Activated gamma-delta T cell (primary cell): ENCODE results near the gene VASP.

ENCODE experiments used
- DNase-seq: peaks from one replicate; lab custom pipeline; 2025; lab: John Stamatoyannopoulos, UW
- total RNA-seq, 2 donors: gene quantifications; one replicate each; lab custom pipeline; 2026; lab: John Stamatoyannopoulos, UW

Gene VASP
- total RNA-seq: 106 to 112 reads per million in 2 donors

DNA sequence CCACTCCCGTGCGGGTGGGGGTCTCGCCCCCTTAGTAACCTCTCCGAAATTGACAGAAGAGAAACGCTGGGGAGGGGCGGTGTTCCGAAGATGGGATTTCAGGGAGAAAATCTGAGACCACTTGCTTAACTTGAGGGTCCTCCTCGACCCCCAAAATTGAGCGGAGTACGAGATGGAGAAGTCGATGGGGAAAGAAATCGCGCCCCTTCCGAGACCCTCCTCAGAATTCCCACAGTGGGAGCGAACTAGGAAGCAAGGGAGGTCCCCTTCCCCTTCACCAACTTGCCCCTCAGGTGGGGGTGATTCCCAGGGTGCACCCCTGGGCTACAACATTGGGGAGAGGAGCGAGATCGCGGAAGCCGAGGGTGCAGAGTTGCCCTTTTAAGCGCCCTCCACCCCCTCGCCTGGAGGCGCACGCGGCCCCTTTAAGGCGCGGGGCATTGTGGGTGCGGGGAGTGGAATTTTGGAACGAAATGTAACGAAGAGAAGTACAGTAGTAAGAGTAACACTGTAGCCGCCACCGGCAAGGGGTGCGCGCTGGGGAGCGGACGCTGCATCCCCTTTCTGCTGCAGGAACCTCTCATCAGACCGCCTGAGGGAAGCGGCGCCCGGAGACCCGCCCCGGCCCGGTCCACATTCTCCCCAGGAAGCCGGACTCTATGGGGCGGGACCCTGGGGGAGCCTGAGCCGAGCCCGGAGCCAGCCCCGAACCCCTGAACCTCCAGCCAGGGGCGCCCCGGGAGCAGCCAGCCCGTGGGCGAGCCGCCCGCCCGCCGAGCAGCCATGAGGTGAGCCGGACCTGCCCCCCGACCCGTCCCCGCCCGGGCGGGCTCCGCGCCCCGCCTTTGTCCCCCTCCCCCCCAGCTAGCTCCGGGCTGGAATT, at the start of gene VASP:
VASP (plus strand) TSS at position 491 of the 883 bp plus-strand sequence; CDS start at position 784, 293 bp downstream.
- peak; percentile 82 for DNase-seq

DNA sequence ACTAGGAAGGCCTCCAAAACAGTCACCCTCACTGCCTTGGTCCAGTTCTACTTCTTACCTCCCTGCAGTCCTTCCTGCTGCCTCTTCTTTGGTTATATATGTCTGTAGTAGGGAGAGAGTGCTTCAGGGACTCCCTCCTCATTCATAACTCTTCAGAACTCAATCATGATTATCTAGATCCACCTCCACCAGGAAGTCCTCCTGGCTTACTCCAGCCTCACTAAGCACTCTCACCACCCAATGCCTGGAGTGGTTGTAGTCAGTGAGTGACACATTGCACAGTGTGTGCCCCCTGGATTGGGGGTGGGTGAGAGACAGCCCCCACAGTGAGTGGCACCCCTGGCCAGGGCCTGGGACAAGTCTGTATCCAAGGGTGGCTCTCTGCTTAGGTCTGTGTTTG, 49.5 kb upstream of the VASP start:
- DNase-seq: no peak

DNA sequence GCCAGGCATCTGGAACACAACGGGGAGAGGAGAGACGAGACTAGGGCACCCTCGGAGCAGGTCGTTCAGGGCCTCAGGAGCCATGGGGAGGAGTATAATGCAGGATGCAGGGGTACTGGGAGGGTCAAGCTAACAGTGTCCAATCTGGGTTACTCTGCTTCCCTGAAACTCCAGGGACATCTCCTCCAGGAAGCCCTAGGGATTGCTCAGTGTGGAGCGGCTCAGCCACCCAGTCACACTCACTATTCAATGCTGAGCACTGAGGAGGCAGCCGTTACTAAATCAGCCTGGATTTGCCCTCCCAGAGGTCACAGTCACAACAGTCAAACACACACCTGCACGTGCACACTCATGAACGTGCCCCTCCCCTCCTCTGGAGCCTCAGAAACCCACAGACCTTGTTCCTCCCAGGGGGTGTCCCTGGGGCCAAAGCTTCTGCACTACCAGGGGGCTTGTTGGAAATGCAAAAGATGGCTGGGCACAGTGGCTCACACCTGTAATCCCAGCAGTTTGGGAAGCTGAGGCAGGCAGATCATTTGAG, 46.4 kb upstream of the VASP start:
- DNase-seq: no peak

- no peak for DNase-seq
These were observed 45.1 kb upstream of the VASP start for GRCh38 chr19:45462174-45462573.

DNA sequence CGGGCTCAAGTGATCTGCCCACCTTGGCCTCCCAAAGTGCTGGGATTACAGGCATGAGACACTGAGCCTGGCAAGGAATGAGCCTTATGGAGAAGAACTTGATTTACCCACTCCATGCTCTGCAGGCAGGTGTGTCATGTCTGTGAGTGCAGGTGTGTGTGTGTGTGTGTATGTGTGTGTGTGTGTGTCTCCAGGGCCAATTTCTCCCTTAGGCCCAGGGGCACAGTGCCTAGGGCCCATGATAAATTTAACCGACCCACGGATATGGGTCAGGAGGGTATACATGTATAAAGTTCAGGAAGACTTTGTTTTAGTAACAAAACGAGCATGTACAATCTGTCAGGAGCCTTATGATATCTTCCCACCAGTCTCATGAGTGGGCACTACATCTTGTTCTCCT, 44.0 kb upstream of the VASP start:
- DNase-seq: no peak

DNA sequence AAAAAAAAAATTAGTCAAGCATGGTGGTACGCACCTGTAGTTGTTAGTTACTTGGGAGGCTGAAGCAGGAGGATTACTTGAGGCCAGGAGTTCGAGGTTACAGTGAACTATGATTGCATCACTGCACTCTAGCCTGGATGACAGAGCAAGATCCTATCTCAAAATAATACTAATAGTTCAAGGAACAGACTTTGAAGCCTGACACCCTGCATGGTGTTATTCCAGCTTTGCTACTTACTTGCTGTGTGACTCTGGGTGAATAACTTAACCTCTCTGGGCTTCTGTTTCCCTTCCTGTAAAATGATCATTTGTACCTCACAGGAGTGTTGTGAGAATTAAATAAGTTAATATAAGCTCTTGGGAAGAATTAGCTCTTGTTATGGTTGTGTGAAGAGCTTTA, 43.0 kb upstream of the VASP start:
- no peak for DNase-seq

GRCh38 chr19:45464852-45465441, 42.3 kb upstream of the VASP start:
- no peak for DNase-seq

GRCh38 chr19:45467115-45467455, 40.2 kb upstream of the VASP start:
- DNase-seq: no peak

GRCh38 chr19:45467456-45468158, 39.7 kb upstream of the VASP start, which contains the start of gene FOSB:
Gene FOSB, plus strand, starts transcription at chr19:45467996. Its CDS starts 591 bp downstream, at chr19:45468587.
- DNase-seq: peak; percentile 89

DNA sequence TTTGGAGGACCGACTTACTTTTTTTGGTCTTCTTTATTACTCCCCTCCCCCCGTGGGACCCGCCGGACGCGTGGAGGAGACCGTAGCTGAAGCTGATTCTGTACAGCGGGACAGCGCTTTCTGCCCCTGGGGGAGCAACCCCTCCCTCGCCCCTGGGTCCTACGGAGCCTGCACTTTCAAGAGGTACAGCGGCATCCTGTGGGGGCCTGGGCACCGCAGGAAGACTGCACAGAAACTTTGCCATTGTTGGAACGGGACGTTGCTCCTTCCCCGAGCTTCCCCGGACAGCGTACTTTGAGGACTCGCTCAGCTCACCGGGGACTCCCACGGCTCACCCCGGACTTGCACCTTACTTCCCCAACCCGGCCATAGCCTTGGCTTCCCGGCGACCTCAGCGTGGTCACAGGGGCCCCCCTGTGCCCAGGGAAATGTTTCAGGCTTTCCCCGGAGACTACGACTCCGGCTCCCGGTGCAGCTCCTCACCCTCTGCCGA, 39.1 kb upstream of the VASP start:
- peak; percentile 35 for DNase-seq

DNA sequence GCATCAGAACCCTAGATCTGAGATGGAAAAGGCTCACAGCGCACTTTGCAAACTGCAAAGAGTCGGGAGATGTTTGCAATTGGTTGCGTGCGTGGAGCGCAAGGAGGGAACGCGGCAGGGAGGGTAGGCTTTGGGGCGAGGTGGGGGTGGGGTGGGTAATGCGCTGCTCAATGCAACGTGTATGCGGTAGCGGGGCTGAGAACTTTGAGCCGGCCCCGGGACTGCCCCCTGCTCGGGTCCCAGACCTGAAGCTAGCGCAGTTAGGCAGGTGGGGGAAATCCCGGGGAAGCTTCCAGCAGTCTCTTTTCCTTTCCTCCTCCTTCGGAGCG, 38.5 kb upstream of the VASP start:
- no peak for DNase-seq

- peak; percentile 79 for DNase-seq
These were observed 37.9 kb upstream of the VASP start for GRCh38 chr19:45469132-45469944.

DNA sequence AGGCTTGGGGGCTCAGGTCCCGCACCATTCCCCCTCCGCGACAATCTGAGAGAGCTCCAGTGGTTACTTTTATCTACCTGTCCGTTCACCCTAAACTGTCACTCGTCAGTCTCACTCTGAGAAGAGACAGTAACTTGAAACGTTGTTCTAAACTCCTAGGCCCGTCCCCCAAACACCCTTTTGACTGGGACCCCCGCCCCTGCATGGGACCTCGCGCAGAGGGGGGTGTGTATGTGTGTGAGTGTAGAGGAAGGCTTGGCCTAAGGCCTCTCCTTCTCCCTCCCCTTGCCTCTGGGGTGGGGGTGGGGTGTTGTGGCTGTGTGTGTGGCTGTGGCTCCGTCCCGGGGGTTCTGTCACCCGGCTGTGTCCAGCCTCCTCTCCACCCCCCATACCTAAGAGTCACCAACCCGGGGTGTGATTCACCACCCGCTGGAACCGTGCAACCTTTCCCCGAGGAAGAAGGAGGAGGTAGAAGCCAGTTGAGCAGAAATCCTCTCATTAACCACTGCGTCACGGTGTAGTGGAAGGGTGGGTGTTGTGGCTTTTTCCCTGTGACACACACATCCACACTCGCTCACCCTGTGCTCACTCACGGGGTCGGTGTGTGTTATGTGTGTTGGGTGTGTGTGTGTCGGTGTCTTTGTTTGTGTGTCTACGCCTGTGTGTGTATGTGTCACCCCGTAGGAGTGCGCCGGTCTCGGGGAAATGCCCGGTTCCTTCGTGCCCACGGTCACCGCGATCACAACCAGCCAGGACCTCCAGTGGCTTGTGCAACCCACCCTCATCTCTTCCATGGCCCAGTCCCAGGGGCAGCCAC, 37.1 kb upstream of the VASP start:
- DNase-seq: no peak

DNA sequence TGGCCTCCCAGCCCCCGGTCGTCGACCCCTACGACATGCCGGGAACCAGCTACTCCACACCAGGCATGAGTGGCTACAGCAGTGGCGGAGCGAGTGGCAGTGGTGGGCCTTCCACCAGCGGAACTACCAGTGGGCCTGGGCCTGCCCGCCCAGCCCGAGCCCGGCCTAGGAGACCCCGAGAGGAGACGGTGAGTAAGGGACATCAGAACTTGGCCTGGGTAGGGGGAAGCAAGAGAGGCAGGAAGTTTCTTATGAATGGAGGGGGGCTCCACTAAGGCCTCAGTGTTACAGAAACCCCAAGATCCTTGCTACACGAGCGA, 36.6 kb upstream of the VASP start:
- DNase-seq: peak; percentile 28

GRCh38 chr19:45471111-45471930, 36.0 kb upstream of the VASP start:
- DNase-seq: no peak

GRCh38 chr19:45471931-45472562, 35.2 kb upstream of the VASP start:
- no peak for DNase-seq

DNA sequence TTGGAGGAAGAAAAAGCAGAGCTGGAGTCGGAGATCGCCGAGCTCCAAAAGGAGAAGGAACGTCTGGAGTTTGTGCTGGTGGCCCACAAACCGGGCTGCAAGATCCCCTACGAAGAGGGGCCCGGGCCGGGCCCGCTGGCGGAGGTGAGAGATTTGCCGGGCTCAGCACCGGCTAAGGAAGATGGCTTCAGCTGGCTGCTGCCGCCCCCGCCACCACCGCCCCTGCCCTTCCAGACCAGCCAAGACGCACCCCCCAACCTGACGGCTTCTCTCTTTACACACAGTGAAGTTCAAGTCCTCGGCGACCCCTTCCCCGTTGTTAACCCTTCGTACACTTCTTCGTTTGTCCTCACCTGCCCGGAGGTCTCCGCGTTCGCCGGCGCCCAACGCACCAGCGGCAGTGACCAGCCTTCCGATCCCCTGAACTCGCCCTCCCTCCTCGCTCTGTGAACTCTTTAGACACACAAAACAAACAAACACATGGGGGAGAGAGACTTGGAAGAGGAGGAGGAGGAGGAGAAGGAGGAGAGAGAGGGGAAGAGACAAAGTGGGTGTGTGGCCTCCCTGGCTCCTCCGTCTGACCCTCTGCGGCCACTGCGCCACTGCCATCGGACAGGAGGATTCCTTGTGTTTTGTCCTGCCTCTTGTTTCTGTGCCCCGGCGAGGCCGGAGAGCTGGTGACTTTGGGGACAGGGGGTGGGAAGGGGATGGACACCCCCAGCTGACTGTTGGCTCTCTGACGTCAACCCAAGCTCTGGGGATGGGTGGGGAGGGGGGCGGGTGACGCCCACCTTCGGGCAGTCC, 34.5 kb upstream of the VASP start:
- peak; percentile 49 for DNase-seq

DNA sequence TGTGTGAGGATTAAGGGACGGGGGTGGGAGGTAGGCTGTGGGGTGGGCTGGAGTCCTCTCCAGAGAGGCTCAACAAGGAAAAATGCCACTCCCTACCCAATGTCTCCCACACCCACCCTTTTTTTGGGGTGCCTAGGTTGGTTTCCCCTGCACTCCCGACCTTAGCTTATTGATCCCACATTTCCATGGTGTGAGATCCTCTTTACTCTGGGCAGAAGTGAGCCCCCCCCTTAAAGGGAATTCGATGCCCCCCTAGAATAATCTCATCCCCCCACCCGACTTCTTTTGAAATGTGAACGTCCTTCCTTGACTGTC, 34.0 kb upstream of the VASP start:
- no peak for DNase-seq
